DND-41 (cell line): ENCODE results near the gene HSF2BP.
"Not testable (repeated sequence)": the region's sequence is repeated elsewhere in the genome, so short reads cannot be mapped to it uniquely, and the experiment has no call there.

Source experiments
- EZH2 ChIP-seq: IDR thresholded peaks from 3 replicates; pipeline ENCODE4 v1.6.1; 2012; ENCODE audit warnings: borderline replicate concordance, low read depth, mild to moderate bottlenecking, moderate library complexity, low read length, inconsistent platforms; ENCODE audit not compliant: severe bottlenecking
- TF ChIP-seq, protein P1 (sequence below): IDR thresholded peaks from 2 replicates; pipeline ENCODE4 v1.5.1; 2012; ENCODE audit warnings: borderline replicate concordance, low read length, moderate library complexity, mild to moderate bottlenecking; ENCODE audit not compliant: poor library complexity, severe bottlenecking; ENCODE audit errors: extremely low read depth

DNA sequence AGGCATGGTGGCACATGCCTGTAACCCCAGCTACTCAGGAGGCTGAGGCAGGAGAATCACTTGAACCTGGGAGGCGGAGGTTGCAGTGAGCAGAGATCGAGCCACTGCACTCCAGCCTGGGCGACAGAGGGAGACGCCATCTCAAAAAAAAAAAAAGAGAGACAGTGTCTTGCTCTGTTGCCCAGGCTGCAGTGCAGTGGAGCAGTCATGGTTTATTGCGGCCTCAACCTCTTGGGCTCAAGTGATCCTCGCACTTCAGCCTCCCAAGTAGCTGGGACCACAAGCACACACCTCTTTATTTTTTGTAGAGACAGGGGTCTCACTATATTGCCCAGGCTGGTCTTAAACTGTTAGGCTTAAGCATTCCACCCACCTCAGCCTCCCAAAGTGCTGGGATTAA is 21.1 kb upstream of the HSF2BP start:
- TF ChIP-seq, protein P1, sequence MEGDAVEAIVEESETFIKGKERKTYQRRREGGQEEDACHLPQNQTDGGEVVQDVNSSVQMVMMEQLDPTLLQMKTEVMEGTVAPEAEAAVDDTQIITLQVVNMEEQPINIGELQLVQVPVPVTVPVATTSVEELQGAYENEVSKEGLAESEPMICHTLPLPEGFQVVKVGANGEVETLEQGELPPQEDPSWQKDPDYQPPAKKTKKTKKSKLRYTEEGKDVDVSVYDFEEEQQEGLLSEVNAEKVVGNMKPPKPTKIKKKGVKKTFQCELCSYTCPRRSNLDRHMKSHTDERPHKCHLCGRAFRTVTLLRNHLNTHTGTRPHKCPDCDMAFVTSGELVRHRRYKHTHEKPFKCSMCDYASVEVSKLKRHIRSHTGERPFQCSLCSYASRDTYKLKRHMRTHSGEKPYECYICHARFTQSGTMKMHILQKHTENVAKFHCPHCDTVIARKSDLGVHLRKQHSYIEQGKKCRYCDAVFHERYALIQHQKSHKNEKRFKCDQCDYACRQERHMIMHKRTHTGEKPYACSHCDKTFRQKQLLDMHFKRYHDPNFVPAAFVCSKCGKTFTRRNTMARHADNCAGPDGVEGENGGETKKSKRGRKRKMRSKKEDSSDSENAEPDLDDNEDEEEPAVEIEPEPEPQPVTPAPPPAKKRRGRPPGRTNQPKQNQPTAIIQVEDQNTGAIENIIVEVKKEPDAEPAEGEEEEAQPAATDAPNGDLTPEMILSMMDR, result not testable (repeated sequence)
- not testable (repeated sequence) for TF ChIP-seq EZH2
